Pancreas (tissue), 10 donors: ENCODE results near the gene RPS6KA5. TPM values are rescaled to one million over a fixed set of nuclear protein-coding genes. Genes with fewer than 3 reads are reported as not detected.

Experiments used
- ATAC-seq, 4 donors: fragments of 200-7000 bp; cut with Tn5 transposase; one replicate each; pipeline versions ENCODE4 v1.8.0 to v1.9.1; 2020; ENCODE audit warnings: mild to moderate bottlenecking in 4 of 4, moderate library complexity in 4 of 4
- DNase-seq, 6 donors: peaks; one replicate each; pipeline ENCODE4 v3.0.0-alpha.2; 2020
- FAIRE-seq: peaks from 2 replicates; lab custom pipeline; 2012; peaks lifted over from hg19 to GRCh38; lab: Jason Lieb, UNC
- H3K27ac ChIP-seq, 4 donors: fragments of 200-600 bp; sonication (generic); 1 replicate in 3 of 4; 2 replicates in 1 of 4; pipeline versions ENCODE4 v1.5.0 to v1.8.0; 2020
- H3K27me3 ChIP-seq, 4 donors: fragments of 200-600 bp; one replicate each; pipeline ENCODE4 v1.8.0; 2021
- H3K36me3 ChIP-seq, 3 donors: fragments of 200-600 bp; sonication (generic) in 1 of 3; one replicate each; pipeline versions ENCODE4 v1.5.0 to v1.8.0; 2020 to 2021
- H3K4me1 ChIP-seq, 3 donors: fragments of 200-600 bp; one replicate each; pipeline ENCODE4 v1.8.0; 2021
- H3K4me3 ChIP-seq, 4 donors: fragments of 200-600 bp; sonication (generic) in 2 of 4; one replicate each; pipeline versions ENCODE4 v1.5.0 to v1.8.0; 2020 to 2021
- H3K9me3 ChIP-seq, 4 donors: fragments of 200-600 bp; one replicate each; pipeline ENCODE4 v1.8.0; 2021
- CTCF ChIP-seq, 4 donors: fragments of 200-600 bp; sonication (generic) in 3 of 4; IDR thresholded peaks; one replicate each; pipeline versions ENCODE4 v1.5.0 to v1.8.0; 2021; ENCODE audit warnings: antibody characterized with exemption in 4 of 4
- WGBS, 2 donors: extraction: QIAGEN DNeasy Blood & Tissue Kit; methylation state at CpG; one replicate each; pipeline ENCODE4 v1.1.7; 2013; 5-methylcytosine and 5-hydroxymethylcytosine counted together
- intact Hi-C, 3 donors: fragments of 100-400 bp; cut with DNase I; formaldehyde crosslinking; loops; one replicate each; pipeline versions ENCODE4 v1.11.1 to v1.14.2; 2022
- polyA plus RNA-seq, 2 donors: library from polyadenylated mRNA; stranded (reverse); fragments of 200-250 nt; gene quantifications; one replicate each; pipeline ENCODE4 v1.2.3, GENCODE V29; 2013
- total RNA-seq, 6 donors: library from RNA; stranded (reverse); fragmentation: NEBNext Ultra II Directional in 4 of 6; extraction: Animal tissue kit (Norgen Biotek cat#: 25700) in 4 of 6; gene quantifications; one replicate each; pipeline versions ENCODE4 v1.2.1 to v1.2.4, GENCODE V29; 2021 to 2023
- donor health status: healthy with polysubstance abuse.
- donor health status: DM: no; HTN: no; CAD: no; lungs with moderate emphysema.
- donor health status: DM: no; HTN: no; CAD: no.
- donor health status: control.
- donor health status: control.
- donor health status: Bipolar disorder and iron deficiency.
- donor health status: DM: yes; HTN: yes; CAD: no.
- donor health status: DM: no; HTN: no; CAD: no.
- donor health status: DM: no; HTN: no; CAD: no.
- donor health status: DM: yes; HTN: yes; CAD: no.

RPS6KA5 gene
- total and polyA plus RNA-seq, 8 donors: 0.95 to 3.5 (median 2.8) TPM

- Histone ChIP-seq H3K27me3 (no peaks in the 10 kb centered on the region), H3K36me3 (no peaks in the 10 kb centered on the region), H3K4me3 (no peak overlapping the region), H3K4me1 (peaks cover 0 to 11% (median 0%) of the 10 kb centered on the region in 3 donors), H3K9me3 (no peaks in the 10 kb centered on the region), H3K27ac (no peak overlapping the region)
- ATAC-seq (no peak), FAIRE-seq (no peak), DNase-seq (no peak)
- intact Hi-C loops: no loop called here
- TF ChIP-seq CTCF (IDR thresholded peaks at IDR 0.05): no peak
- 29 to 37% methylated on average over 3 of the region's 3 CpGs for WGBS, 2 donors
These were observed 93.9 kb downstream of the RPS6KA5 start for GRCh38 chr14:90966493-90966892.

GRCh38 chr14:90965765-90966164, 94.7 kb downstream of the RPS6KA5 start:
- no peak for DNase-seq
- Histone ChIP-seq H3K4me1 (peaks cover 0 to 11% (median 0%) of the 10 kb centered on the region in 3 donors), H3K9me3 (no peaks in the 10 kb centered on the region), H3K36me3 (no peaks in the 10 kb centered on the region), H3K4me3 (no peak overlapping the region), H3K27me3 (no peaks in the 10 kb centered on the region), H3K27ac (no peak overlapping the region)
- 90 to 91% methylated on average over 3 of the region's 3 CpGs for WGBS, 2 donors
- no peak for TF ChIP-seq CTCF (IDR thresholded peaks at IDR 0.05)
- no peak for ATAC-seq
- no peak for FAIRE-seq
- intact Hi-C loops: no loop called here

- H3K27ac ChIP-seq: no peak overlapping the region
- ATAC-seq: no peak
- H3K4me3 ChIP-seq: no peak overlapping the region
- no peak for TF ChIP-seq CTCF (IDR thresholded peaks at IDR 0.05)
- FAIRE-seq: no peak
- no peaks in the 10 kb centered on the region for H3K4me1 ChIP-seq
- intact Hi-C loops: no loop called here
- DNase-seq: no peak
- no peaks in the 10 kb centered on the region for H3K36me3 ChIP-seq
- WGBS, 2 donors: 82 to 92% methylated on average over 4 of the region's 4 CpGs
- no peaks in the 10 kb centered on the region for H3K27me3 ChIP-seq
- no peaks in the 10 kb centered on the region for H3K9me3 ChIP-seq
These were observed 97.1 kb downstream of the RPS6KA5 start for GRCh38 chr14:90963343-90963742.

- FAIRE-seq: no peak
- no peak for TF ChIP-seq CTCF (IDR thresholded peaks at IDR 0.05)
- Histone ChIP-seq H3K9me3 (no peaks in the 10 kb centered on the region), H3K4me3 (no peak overlapping the region), H3K27me3 (no peaks in the 10 kb centered on the region), H3K36me3 (no peaks in the 10 kb centered on the region), H3K4me1 (no peaks in the 10 kb centered on the region), H3K27ac (no peak overlapping the region)
- intact Hi-C loops: no loop called here
- no peak for ATAC-seq
- 83 to 84% methylated on average over 11 of the region's 11 CpGs for WGBS, 2 donors
- DNase-seq: no peak
These were observed 97.8 kb downstream of the RPS6KA5 start for GRCh38 chr14:90962505-90963109.

- DNase-seq (no peak), ATAC-seq (no peak), FAIRE-seq (no peak)
- no peak for TF ChIP-seq CTCF (IDR thresholded peaks at IDR 0.05)
- Histone ChIP-seq H3K4me1 (no peaks in the 10 kb centered on the region), H3K27me3 (no peaks in the 10 kb centered on the region), H3K36me3 (no peaks in the 10 kb centered on the region), H3K9me3 (no peaks in the 10 kb centered on the region), H3K4me3 (no peak overlapping the region), H3K27ac (no peak overlapping the region)
- intact Hi-C loops: no loop called here
- WGBS, 2 donors: 87 to 88% methylated on average over 6 of the region's 6 CpGs
These were observed 99.6 kb downstream of the RPS6KA5 start for GRCh38 chr14:90960818-90961217.
